Chondrocyte (in vitro differentiated cells): ENCODE data around the gene SLC38A1. TPM values are rescaled to one million over a fixed set of nuclear protein-coding genes. Genes with fewer than 3 reads are reported as not detected.

Experiments used
- DNase-seq: peaks from one replicate; pipeline ENCODE4 v3.0.0; 2021; ENCODE audit warnings: mixed read lengths, low spot score
- H3K27ac Mint-ChIP-seq: one replicate; pipeline ENCODE4 v1.8.0; 2021; ENCODE audit warnings: mild to moderate bottlenecking, moderate library complexity, mixed read lengths; ENCODE audit not compliant: unreplicated experiment
- H3K27me3 Mint-ChIP-seq: 2 replicates; pipeline ENCODE4 v1.8.0; 2021; ENCODE audit warnings: low read depth, mixed read lengths
- H3K36me3 Mint-ChIP-seq: 2 replicates; pipeline ENCODE4 v1.8.0; 2021; ENCODE audit warnings: low read depth, mixed read lengths
- H3K4me1 Mint-ChIP-seq: 2 replicates; pipeline ENCODE4 v1.8.0; 2021; ENCODE audit warnings: low read depth, mild to moderate bottlenecking, mixed read lengths
- H3K4me3 Mint-ChIP-seq: one replicate; pipeline ENCODE4 v1.8.0; 2021; ENCODE audit warnings: mild to moderate bottlenecking, moderate library complexity, mixed read lengths; ENCODE audit not compliant: unreplicated experiment
- H3K9me3 Mint-ChIP-seq: 2 replicates; pipeline ENCODE4 v1.8.0; 2021; ENCODE audit warnings: low read depth, mixed read lengths
- CTCF ChIP-seq: fragments of 200-600 bp; sonication (generic); IDR thresholded peaks from 2 replicates; pipeline ENCODE4 v1.5.0; 2021; ENCODE audit warnings: antibody characterized with exemption, mild to moderate bottlenecking, moderate library complexity
- total RNA-seq: library from RNA; stranded (reverse); gene quantifications from 3 replicates; pipeline ENCODE4 v1.2.1, GENCODE V29; 2021

Gene SLC38A1
- total RNA-seq, 1 donor from 2014 or later = 185 TPM

GRCh38 chr12:46174919-46175318, 93.9 kb downstream of the SLC38A1 start:
- DNase-seq = no peak
- TF ChIP-seq CTCF = no peak
- no peak overlapping the region for H3K4me3 Mint-ChIP-seq
- H3K27me3 Mint-ChIP-seq = no peaks in the 10 kb centered on the region
- H3K4me1 Mint-ChIP-seq = no peaks in the 10 kb centered on the region
- no peaks in the 10 kb centered on the region for H3K9me3 Mint-ChIP-seq
- no peak overlapping the region for H3K27ac Mint-ChIP-seq
- H3K36me3 Mint-ChIP-seq = no peaks in the 10 kb centered on the region

- H3K27me3 Mint-ChIP-seq = no peaks in the 10 kb centered on the region
- no peak overlapping the region for H3K27ac Mint-ChIP-seq
- no peaks in the 10 kb centered on the region for H3K4me1 Mint-ChIP-seq
Observed at GRCh38 chr12:46174061-46174662, 94.7 kb downstream of the SLC38A1 start.

GRCh38 chr12:46168426-46168825, 100.4 kb downstream of the SLC38A1 start:
- H3K27ac Mint-ChIP-seq = no peak overlapping the region
- H3K4me3 Mint-ChIP-seq = no peak overlapping the region
- peaks cover 4% of the 10 kb centered on the region for H3K36me3 Mint-ChIP-seq
- no peaks in the 10 kb centered on the region for H3K27me3 Mint-ChIP-seq
- TF ChIP-seq CTCF = no peak
- no peak for DNase-seq
- H3K4me1 Mint-ChIP-seq = peaks cover 3% of the 10 kb centered on the region
- peaks cover 11% of the 10 kb centered on the region for H3K9me3 Mint-ChIP-seq

More at GRCh38 chr12:46174061-46174662, 94.7 kb downstream of the SLC38A1 start:
- TF ChIP-seq CTCF = no peak
- H3K4me3 Mint-ChIP-seq = no peak overlapping the region
- no peak for DNase-seq
- no peaks in the 10 kb centered on the region for H3K36me3 Mint-ChIP-seq
- peaks cover under 1% of the 10 kb centered on the region for H3K9me3 Mint-ChIP-seq

GRCh38 chr12:46167412-46167811, 101.4 kb downstream of the SLC38A1 start:
- peaks cover 3% of the 10 kb centered on the region for H3K4me1 Mint-ChIP-seq
- H3K9me3 Mint-ChIP-seq = peaks cover 11% of the 10 kb centered on the region
- H3K4me3 Mint-ChIP-seq = no peak overlapping the region
- no peak overlapping the region for H3K27ac Mint-ChIP-seq
- no peaks in the 10 kb centered on the region for H3K27me3 Mint-ChIP-seq
- DNase-seq = no peak
- no peak for TF ChIP-seq CTCF
- H3K36me3 Mint-ChIP-seq = peaks cover 4% of the 10 kb centered on the region

DNA sequence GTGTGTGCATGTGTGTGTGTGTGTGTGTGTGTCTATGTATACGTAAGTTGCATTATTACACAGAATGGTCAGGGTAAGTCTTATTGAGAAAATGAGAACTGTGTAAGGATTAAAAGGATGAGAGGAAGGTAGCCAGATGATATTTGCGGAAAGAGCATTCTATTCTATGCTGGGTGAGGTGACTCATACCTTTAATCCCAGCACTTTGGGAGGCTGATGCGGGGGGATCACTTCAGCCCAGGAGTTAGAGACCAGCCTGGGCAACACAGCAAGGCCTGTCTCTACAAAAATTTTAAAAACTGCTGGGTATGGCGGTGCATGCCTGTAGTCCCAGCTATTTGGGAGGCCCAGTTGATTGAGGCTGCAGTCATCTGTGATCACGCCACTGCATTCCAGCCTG, 103.7 kb downstream of the SLC38A1 start:
- H3K4me1 Mint-ChIP-seq = peaks cover 17% of the 10 kb centered on the region
- H3K4me3 Mint-ChIP-seq = no peak overlapping the region
- H3K27ac Mint-ChIP-seq = no peak overlapping the region
- H3K27me3 Mint-ChIP-seq = no peaks in the 10 kb centered on the region
- no peak for DNase-seq
- peaks cover 11% of the 10 kb centered on the region for H3K9me3 Mint-ChIP-seq
- TF ChIP-seq CTCF = no peak
- H3K36me3 Mint-ChIP-seq = peaks cover 4% of the 10 kb centered on the region
